GM21447 (cell line): ENCODE results near the gene IL17F.
A peak's percentile ranks its signal among the peaks of the same experiment; 100 is the strongest.
"Not testable (repeated sequence)": the region's sequence is repeated elsewhere in the genome, so short reads cannot be mapped to it uniquely, and the experiment has no call there.

ENCODE experiments used
- ATAC-seq: cut with Tn5 transposase; IDR thresholded peaks from one replicate; pipeline ENCODE4 v1.9.1; 2021; ENCODE audit not compliant: unreplicated experiment

IL17F gene

DNA sequence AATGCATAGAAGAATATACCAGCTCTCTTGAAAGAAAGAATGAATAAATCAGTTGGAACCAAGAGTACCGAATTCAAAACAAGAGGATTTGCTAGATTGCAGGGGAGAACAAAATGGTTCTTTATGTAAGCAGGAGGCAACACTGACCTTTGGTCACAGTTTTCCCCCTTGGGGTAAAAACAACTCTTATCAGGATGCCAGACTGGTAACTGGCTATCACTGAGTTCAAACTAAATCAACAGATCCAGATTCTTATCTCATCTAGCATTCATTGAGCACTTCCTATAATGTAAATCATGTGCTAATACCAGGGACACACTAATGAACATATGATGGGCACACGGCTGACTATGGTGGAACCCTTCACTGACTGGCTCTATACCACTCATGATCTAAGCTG is 4.8 kb upstream of the IL17F start:
- ATAC-seq, result no peak

DNA sequence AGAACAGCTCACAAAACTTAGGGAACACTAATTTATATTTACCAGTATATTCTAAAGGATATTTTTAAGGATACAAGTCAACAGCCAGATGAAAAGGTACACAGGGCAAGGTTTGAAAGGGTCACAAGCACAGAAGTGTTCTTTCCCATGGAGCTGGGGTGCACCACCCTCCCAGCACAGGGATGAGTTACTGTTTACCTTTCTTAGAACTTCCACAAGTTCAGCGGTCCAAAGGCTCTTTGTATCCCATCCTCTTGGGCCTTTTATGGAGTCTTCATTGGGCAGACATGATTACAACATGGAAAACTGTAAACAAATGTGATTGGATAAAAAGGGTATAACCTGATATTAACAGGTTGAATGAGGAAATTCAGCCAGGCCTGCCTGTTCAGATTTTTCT is 1.1 kb upstream of the IL17F start:
- ATAC-seq, result no peak

DNA sequence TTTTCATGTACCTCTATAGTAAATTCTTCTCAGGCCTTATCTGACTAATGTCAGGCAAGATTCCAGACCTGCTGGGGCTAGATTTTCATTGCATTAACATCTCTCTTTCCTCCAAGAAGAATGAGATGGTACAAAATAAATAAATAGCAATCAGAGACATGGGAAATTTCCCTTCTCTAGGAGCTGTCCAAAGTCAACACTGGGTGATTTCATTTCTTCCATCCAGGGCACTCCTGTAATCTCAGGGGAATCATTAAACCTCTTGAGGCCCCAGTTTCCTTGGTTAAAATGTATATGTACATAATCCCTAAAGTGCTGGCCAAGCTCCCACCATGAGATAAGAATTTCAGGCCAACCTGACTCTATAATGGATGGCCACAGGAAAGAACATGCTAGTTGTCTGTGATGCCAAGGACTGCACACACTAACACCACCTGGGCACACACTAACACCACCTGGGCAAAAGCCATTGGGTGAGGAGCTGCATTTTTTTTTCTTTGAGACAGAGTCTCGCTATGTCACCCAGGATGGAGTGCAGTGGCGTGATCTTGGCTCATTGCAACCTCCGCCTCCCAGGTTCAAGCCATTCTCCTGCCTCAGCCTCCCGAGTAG is 912 bp downstream of the IL17F start:
- no peak for ATAC-seq

DNA sequence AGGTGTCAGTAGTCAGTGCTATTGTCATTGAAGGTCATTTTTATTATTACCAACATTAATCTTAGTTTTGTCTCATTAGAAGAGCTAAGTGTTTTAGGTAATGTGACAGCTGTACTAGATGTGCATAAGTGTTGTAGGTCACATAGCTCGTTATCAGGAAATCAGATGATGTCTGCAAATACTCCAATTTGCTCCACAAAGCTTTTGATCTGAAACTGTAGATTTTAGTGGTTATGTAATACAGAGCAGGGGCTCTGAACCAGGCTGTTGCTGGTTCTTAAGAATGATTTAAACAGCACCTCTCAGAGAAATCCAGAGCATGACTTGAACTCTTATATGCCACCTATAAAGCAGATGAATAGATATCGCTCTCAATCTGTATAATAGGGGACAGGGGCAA is 2.5 kb downstream of the IL17F start:
- no peak for ATAC-seq

DNA sequence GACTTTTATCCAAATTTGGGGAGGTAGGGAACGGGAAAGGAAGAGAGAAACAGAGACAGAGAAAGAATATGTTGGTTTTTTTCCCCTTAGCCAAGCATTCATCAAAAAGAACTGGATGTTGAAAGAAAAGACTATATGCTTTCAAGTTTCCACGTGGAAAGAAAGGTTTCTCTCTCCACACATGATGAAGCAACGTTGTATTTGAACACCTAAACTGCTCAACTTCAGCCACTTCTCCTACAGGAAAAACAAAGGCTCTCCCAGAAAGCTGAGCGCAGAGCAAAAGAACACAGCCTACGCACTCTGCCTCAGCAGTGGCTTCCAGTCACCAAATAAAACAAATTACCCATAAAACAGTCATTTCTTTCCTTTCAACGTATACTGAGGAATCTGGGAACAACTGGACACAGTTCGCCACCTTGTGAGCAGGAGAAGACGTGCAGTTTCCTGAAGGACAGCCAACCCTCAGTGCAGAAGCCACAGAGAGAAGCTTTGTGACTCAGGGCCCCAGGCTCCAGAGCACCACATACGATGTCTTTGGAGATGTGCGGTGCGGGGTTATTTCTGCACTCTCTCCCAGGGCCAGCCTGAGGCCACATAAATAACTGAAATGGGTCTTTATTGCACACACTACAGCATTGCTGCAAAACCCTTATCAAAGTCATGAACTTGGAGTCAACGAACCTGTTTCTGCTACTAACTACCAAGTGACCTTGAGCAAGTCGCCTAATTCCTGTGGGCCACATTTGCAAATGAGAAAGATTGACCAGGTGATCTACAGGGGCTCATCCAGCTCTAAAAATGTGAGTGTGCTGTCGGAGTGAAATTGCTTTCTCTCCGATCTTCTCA is 10.1 kb downstream of the IL17F start:
- peak; percentile 72 for ATAC-seq

DNA sequence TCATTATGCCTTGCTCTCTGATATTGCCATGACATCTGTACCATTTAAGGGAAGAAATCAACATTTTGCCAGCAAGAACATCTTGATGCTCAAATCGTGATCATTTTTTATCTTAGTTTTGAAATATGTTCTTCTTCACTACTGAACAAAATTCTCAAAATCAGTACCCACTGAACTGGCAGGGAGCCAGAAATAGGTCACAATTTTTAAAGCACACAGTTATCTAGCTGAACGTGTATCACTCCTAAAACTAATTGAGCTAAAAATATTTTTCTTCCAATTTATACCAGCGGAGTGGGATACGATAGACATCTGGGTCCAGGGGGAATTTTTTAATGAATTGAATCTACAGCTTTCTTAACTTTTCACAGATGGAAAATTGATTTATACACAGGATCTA is 11.3 kb downstream of the IL17F start:
- ATAC-seq, result no peak

DNA sequence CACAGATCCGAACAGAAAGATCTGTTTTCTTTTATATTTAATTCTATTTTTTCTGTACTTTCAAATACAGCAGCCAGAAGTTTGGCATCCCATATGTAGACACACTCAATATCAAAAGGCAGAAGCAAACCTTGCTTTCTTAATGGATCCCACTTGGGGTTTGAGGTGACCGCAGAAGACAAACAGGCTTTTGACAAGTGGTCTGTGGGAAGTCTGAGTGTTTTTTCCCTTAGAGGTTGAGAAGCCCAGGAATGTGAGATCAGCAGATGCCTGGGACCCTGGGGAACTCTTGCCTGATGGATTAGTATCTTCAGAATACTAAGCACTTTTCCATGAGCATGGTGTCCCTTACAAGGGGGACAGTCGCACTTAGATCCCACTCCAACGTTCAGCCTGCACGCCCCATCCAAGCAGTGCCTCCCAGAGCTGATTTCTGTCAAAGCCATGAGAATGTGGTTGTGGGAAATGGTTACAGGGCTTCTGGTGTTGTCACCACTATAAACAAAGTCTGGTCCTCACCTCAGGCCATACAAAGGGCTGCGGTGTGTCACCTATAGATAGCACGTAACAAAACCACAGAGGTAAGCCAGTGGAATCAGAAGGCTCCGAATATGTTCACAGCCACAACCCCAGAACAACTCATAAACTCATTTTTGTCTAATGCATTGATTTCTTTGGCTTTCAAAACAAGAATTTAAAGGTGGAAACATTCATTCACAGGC is 12.7 kb downstream of the IL17F start:
- ATAC-seq, result no peak

DNA sequence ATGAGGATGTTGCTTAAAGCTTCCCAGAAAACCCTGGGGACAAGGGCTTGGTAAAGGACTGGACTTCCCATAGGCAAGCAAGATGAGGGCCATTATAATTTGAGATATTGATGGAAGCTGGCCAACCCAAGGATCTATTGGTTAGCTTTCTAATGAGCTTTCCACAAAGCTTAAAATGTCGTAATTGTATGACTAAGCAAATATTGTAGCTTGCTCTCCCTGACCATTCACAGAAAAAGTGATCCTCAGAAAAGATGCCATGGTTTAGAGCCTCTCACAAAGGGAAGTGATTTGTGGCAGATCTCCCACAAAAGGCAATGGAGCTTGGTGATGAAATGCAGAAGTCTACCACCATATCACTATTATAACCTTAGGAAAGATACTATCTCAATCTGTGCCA is 13.6 kb downstream of the IL17F start:
- no peak for ATAC-seq

DNA sequence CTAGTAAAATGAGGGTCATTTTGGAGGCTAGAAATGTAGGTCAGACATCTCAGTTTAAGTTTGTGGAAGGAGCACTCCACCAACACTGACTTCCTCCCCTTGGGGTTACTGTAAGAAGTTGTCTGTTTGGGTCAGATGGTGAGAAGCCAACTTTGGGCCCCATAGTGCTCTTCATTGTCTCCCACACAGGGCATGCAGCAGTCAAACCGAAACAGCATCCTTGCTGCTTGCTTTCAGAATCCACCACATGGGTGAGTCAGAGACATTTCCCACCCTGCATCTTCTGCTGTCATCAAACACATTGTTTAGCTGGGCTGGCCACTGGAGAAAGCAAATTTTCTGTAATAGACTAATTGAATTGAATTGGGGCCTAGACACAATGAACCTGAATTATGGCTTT is 16.8 kb downstream of the IL17F start:
- peak; percentile 99 for ATAC-seq

DNA sequence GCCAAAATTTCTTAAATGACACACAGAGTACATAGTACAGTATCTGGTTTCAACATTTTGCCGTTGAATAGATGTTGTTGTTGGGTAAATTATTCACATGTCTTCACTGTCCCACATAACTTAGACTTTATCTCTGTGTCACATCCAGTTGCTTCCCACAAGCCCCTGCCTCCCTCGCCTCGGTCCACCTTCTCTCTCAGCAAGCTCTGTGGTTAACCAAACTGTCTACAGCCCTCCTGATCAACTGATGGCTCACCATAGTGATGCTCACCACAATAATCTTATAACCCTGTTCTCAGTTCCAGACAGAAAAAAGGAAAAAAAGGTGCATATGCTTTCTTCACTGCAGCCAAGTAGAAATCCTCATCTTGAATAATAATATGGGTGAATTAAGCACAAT is 23.0 kb downstream of the IL17F start:
- ATAC-seq, result no peak

DNA sequence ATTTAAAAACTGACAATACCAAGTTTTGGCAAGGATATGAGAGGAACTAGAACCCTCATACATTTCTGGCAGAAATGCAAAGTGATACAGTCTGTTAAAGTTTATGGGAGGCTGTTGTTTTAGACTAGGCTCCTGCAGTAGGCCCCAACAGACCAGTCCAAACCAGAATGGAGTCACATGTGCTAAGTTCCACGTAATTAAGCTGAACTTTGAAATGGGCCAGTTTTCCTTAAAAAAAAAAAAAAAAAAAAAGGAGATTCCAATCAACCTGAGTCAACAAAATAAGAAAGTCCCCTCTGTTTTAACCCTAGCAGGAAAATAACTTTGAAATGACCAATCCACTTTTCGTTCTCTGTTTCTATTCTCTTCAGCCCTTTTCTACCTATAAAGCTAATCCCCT is 26.5 kb downstream of the IL17F start:
- no peak for ATAC-seq

DNA sequence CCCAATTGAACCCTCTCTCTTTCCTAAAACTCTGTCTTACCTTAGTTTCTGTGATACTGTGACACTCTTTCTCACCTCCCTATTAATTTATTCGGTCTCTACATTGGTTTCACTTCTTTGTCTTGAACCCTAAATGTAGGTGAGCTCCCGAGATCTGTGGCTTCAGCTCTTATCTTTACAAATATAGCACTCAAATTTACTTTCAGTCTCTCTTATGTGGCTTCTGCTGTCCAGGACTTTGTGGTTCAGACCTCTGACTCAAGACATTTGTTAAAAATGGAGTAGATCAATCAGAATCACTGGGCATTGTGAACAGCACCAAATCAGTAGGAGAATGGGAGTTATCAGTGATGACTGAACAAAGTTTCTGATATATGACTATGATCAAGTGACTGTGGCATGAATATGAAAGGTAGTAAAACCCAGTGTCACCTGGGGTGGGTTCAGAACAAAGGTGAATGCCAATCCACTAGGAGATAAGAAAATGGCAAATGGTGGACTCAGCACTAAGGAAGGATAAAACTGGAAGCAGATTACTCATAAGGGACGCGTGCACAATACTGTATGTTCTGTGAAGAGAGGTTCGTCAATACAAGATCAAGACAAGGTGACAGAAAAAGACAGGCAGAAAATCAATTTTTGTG is 27.2 kb downstream of the IL17F start:
- ATAC-seq, result no peak

DNA sequence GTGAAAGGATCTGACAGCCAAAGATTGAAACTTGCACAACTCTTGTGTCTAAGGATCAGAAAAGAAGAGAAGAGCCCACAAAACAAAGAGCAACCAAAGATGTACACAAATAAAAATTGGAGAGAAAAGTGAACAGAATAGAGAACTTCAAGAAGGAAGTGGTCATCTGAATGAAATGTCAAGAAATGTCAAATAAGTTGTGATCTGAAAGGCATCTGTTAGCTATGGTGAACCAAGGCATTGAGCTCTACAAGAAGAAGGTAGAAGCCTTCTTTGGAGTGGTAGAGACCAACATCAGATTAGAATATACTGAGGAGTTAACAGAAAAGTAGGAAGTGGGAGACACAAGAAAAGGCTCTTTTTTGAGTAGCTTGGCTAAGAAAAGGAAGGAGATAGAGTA is 28.5 kb downstream of the IL17F start:
- ATAC-seq, result no peak

DNA sequence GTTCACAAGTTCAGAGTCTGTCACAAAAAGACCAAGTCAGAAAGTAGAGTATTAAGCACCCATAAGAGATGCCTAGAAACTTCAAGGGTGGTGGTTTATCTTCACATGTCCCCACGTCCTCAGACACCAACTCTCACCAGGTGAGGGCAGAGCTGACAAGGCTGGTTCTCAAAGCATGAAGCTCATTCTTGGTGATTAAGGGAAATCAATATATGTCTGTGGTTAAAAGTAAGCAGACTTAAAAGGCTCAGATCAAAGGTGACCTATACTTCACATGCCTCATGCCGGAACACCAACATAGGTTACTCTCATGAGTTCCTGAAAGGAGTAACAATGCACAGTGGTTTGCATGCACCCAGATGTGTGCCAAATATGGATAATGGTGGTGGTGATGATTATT is 31.2 kb downstream of the IL17F start:
- no peak for ATAC-seq

DNA sequence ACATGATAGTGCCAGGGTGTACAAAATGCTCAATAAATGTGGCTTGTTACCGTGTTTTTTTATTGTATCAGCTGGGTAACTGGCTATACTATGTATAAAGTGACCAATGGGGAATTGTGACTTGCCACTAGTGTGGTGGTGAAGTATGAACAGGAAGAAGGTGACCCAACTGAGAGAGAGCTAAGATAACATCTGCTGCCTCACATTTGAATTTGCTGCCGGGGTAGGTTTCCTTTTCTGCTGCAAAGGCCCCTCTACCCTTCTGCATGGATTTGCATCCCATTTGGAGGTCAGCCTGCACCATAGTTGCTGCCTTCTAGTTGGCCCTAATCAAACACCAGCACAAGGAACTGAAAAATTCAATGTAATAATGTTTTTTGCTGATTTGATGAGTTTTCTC is 34.1 kb downstream of the IL17F start:
- peak; percentile 85 for ATAC-seq

DNA sequence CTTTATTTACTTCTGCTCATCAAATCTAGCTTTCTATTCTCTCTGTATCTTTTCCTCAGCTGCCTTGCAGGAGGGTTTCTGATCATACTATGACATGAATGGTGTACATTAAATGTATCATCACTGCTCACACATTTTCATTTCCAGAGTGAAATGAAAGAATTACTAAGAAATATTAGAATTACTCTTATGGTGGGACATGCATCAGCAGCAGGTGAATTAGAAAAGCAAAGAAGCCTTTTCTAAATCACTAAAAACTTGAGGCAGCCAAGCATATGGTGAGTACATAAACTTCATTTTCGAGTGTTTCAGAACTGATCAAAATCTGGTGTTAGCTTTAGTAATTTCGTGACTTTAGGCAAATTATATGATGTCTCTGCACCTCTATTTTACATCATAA is 34.5 kb downstream of the IL17F start:
- peak; percentile 44 for ATAC-seq

DNA sequence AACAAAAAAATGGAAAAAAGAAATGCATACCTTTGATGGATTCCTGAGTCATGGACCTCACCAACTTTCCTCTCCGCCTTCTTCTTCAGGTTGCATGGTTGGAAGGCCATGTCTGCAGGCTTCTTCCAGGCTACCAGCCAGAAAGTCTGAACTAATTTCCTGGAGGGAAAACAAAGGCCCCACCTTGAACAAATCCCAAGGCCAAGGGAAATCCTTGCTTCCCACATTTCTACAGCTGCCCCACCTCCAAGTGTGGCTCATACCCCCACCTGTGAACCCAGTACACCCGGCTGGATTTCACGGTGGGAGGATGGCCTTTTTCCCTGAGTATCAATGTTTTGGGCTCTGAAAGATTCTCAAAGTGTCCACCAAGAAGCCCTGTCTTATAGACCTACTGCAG is 35.7 kb downstream of the IL17F start:
- no peak for ATAC-seq

DNA sequence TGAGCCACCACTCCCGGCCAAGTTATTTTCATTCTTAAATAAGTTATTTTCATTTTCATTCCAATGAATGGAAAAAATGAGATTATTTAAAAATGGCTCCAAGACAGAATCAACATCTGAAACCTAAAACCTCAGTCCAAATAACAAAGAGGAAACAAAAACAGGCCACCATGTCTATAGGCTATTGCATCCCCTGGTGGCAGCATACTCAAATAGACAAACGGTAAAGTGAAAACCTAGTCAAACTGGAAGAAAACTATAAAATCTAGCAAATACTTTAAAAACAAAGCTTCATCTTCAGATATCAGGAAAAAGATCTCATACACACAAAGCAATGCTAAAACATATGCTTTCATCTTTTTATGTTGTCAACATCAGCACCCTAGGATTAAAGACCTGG is 37.2 kb downstream of the IL17F start:
- ATAC-seq, result no peak

DNA sequence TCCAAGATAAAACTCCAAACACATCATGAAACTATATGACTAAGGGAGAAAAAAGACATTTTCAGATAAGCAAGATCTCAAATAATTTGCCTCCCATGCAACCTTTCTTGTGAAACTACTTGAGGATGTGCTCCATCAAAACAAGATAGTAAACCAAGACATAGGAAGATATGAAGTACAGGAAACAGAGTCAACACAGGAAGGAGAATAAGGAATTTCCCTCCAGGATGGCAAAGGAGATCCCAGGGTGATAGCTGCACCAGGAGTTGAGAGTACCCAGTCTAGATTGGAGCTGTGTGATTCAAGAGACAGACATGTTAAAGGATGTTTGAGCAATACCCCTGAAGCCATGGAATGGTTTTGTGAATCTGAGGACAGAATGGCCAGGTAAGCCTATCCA is 42.8 kb downstream of the IL17F start:
- no peak for ATAC-seq

DNA sequence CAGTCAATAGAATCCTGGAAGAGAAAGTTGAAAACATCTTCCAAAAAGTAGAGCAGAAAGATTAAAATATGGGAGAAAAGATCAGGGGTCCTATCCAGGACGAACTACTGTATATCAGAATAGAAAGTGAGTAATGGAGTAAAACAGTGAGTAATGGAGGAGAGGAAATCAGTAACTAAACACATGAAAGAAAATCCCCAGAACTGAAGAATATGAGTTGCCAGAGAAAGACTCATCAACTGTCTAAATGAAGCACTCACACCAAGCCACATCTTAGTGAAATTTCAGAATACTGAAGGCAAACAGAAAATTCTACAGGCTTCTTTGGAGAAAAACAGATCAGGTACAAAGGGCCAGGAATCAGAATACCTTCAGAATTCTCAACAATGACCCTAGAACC is 43.3 kb downstream of the IL17F start:
- ATAC-seq, result no peak

DNA sequence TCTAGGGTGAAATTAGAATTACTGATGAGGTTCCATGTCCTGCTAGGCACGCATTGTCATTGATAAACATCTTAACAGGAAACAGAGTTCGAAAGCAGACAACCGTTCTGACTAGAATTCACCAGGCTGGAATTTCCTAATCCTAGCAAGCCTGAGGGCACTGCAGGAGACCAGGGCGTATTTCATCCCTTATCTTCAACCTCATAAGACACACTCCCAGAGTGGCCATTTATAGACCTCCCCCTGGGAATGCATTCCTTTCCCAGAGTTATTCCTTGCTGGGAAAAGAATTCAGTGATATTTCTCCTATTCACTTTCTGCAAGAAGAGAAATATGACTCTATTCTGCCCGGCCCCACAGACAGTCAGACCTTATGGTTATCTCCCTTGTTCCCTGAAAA is 44.2 kb downstream of the IL17F start:
- not testable (repeated sequence) for ATAC-seq

DNA sequence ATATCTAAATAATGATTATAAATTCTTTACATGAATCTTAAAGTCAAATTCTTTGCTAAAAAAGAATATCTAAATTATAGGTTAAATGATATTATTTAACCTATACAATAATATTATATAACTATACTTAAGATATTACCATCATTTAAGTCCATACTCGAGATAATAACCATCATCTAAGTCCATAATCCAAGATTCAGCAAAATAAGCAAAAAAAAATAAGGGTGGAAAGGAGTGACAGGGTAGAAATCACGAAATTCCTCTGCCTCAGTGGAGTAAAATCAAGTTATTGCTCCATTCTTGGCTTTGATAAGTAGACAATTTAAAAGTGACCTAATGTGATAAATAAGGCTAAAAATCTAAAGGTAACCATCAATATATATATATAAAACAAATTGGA is 48.4 kb downstream of the IL17F start:
- no peak for ATAC-seq
